Measurements from ENCODE around the gene KIRREL3.

DNA sequence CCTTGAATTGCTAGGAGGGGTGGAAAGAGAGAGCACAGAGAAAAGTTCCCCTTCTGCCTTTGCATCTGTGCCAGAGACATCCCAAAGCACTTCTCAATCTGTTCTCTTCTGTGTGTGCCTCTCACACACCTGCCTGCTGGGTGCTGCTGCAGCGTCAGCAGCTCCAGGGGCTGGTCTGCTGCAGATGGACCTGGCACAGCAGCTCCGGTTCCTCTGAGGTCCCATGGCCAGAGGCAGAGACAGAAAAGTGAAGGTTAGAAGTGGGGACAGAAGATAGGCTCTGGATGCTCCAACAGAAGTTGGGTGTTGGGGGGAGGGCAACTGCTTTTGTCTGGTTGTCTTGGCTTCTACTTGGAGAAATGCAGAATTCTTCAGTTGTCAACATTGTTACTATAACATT, 48.9 kb upstream of the KIRREL3 start:
- no peak for TF ChIP-seq EZH2 (IDR thresholded peaks at IDR 0.05; ENCODE audit: low read length)
- TF ChIP-seq, protein P1, sequence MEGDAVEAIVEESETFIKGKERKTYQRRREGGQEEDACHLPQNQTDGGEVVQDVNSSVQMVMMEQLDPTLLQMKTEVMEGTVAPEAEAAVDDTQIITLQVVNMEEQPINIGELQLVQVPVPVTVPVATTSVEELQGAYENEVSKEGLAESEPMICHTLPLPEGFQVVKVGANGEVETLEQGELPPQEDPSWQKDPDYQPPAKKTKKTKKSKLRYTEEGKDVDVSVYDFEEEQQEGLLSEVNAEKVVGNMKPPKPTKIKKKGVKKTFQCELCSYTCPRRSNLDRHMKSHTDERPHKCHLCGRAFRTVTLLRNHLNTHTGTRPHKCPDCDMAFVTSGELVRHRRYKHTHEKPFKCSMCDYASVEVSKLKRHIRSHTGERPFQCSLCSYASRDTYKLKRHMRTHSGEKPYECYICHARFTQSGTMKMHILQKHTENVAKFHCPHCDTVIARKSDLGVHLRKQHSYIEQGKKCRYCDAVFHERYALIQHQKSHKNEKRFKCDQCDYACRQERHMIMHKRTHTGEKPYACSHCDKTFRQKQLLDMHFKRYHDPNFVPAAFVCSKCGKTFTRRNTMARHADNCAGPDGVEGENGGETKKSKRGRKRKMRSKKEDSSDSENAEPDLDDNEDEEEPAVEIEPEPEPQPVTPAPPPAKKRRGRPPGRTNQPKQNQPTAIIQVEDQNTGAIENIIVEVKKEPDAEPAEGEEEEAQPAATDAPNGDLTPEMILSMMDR (optimal IDR thresholded peaks at IDR 0.05 in 1 of 3, IDR thresholded peaks at IDR 0.05 in 1 of 3, conservative IDR thresholded peaks at IDR 0.05 in 1 of 3; ENCODE audit: extremely low read depth in 1 of 3, insufficient read depth in 2 of 3, low read length in 3 of 3), result no peak
